ENCODE data around the gene GPR152.
A peak's percentile ranks its signal among the peaks of the same experiment; 100 is the strongest.

DNA sequence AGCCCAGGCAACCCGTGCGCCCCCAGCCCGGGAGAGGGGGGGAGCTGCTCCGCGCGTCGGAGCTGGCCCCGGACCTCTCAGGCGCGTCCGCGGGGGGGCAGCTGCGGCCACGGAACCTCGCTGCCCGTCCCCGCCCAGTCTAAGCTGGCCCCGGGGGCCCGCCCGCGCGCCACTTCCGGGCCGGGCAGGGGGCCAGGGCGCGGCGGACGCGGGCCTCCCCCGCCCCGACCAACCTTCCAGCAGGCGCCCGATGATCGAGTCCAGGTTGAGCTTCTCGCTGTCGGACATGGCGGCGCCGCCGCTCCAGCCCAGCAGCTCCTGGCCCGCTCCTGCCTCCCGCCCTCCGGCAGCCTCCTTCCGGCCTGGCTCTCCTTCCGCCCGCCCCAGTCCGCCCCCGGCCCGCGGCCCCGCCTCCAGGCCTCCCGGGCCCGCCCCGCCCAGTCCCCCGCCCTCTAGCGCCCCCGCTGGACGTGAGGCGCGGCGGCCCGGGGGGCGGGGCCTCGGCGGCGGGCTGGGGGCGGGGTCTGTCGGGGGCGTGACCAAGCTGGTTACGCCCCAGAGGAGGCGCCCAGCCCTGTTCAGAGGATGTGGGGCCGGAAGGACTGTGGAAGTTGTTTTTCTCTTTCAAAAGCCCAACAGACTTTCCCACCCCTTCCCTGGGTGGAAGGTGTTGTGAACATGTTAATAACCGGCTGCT, 50.9 kb downstream of the GPR152 start, which contains the start of gene PPP1CA:
- TF ChIP-seq, protein P1, sequence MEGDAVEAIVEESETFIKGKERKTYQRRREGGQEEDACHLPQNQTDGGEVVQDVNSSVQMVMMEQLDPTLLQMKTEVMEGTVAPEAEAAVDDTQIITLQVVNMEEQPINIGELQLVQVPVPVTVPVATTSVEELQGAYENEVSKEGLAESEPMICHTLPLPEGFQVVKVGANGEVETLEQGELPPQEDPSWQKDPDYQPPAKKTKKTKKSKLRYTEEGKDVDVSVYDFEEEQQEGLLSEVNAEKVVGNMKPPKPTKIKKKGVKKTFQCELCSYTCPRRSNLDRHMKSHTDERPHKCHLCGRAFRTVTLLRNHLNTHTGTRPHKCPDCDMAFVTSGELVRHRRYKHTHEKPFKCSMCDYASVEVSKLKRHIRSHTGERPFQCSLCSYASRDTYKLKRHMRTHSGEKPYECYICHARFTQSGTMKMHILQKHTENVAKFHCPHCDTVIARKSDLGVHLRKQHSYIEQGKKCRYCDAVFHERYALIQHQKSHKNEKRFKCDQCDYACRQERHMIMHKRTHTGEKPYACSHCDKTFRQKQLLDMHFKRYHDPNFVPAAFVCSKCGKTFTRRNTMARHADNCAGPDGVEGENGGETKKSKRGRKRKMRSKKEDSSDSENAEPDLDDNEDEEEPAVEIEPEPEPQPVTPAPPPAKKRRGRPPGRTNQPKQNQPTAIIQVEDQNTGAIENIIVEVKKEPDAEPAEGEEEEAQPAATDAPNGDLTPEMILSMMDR (IDR thresholded peaks at IDR 0.05) = peak in 2 of 4 experiments; percentile 11 to 48
- peak; percentile 74 to 93 (median 90) for TF ChIP-seq POLR2AphosphoS5 (IDR thresholded peaks at IDR 0.05)
- peak in 1 of 2 donors; percentile 70 for TF ChIP-seq POLR2A (IDR thresholded peaks at IDR 0.05)
- TF ChIP-seq EP300 (IDR thresholded peaks at IDR 0.05) = no peak

All from sigmoid colon (tissue), 4 donors.